HG03066 (cell line): ENCODE data around the gene PTCH1.

ENCODE experiments used
- ATAC-seq: cut with Tn5 transposase; IDR thresholded peaks from one replicate; pipeline ENCODE4 v1.9.1; 2021; ENCODE audit warnings: low read depth; ENCODE audit not compliant: unreplicated experiment

PTCH1 gene

GRCh38 chr9:95513711-95514110 lies 3.1 kb downstream of the PTCH1 start:
- ATAC-seq: no peak

GRCh38 chr9:95512709-95513095 lies 4.1 kb downstream of the PTCH1 start:
- no peak for ATAC-seq

- no peak for ATAC-seq
Observed at GRCh38 chr9:95511952-95512708, 4.6 kb downstream of the PTCH1 start.

GRCh38 chr9:95511616-95511931 lies 5.2 kb downstream of the PTCH1 start:
- ATAC-seq: no peak

- ATAC-seq: peak; percentile 39
Observed at GRCh38 chr9:95510709-95511615, 5.8 kb downstream of the PTCH1 start.

GRCh38 chr9:95509851-95510708 lies 6.7 kb downstream of the PTCH1 start:
- ATAC-seq: no peak

- ATAC-seq: peak; percentile 29
Observed at GRCh38 chr9:95508968-95509850, 7.6 kb downstream of the PTCH1 start.

GRCh38 chr9:95508242-95508967 lies 8.4 kb downstream of the PTCH1 start:
- no peak for ATAC-seq

- ATAC-seq: no peak
Observed at GRCh38 chr9:95507464-95508241, 9.1 kb downstream of the PTCH1 start.

- peak; percentile 7 for ATAC-seq
Observed at GRCh38 chr9:95506678-95507463, 9.9 kb downstream of the PTCH1 start.

GRCh38 chr9:95506428-95506677 lies 10.4 kb downstream of the PTCH1 start:
- peak; percentile 17 for ATAC-seq

- ATAC-seq: no peak
Observed at GRCh38 chr9:95505717-95506427, 10.9 kb downstream of the PTCH1 start.

- no peak for ATAC-seq
Observed at GRCh38 chr9:95505072-95505716, 11.6 kb downstream of the PTCH1 start.

GRCh38 chr9:95504053-95504963 lies 12.5 kb downstream of the PTCH1 start:
- no peak for ATAC-seq

GRCh38 chr9:95503369-95503768 lies 13.4 kb downstream of the PTCH1 start:
- no peak for ATAC-seq

GRCh38 chr9:95502248-95502647 lies 14.5 kb downstream of the PTCH1 start:
- ATAC-seq: no peak
